K562 (cell line): ENCODE data around the gene DNAJB13.

Experiments
- TF ChIP-seq, protein P1 (sequence below): sonication (generic); formaldehyde crosslinking; IDR thresholded peaks from 2 replicates; pipeline ENCODE4 v1.8.1; 2023; ENCODE audit warnings: mild to moderate bottlenecking, missing genetic modification reagents
- TF ChIP-seq, protein P2 (sequence below): sonication (generic); formaldehyde crosslinking; IDR thresholded peaks from 2 replicates; pipeline ENCODE4 v1.8.1; 2023; ENCODE audit warnings: missing genetic modification reagents, mild to moderate bottlenecking, borderline replicate concordance

DNA sequence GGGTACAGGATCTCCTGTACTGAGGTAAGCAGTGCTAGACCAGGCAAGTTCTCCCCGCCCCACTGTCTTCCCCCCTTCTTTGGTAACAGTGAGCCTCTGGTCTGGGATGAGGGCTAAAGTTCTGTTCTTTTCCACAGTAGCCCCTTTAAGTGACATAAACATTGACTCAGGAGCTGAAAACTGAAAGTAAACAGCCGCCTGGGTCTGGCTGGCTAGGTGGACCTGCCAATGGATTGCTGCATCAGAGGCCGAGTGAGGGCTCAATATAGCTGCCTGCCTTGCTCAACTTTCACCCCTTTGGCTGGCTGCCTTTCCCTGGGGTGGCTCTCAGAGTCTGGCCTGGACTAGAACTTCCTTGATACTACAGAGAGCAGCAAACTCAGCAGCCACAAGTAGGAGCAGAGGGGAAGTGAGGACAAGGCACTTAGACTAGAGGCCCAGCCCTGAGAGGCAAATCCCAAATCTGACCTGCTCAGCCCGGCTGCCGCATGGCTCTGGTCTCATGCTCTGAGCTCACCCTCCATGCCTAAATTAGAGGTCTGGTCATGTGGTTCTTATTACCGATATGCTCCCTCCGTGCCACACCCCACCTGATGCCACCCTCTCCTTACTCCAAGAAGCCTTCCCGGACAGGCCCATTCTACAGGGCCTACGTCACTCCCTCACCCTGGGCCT is 67.6 kb downstream of the DNAJB13 start:
- TF ChIP-seq, protein P1, sequence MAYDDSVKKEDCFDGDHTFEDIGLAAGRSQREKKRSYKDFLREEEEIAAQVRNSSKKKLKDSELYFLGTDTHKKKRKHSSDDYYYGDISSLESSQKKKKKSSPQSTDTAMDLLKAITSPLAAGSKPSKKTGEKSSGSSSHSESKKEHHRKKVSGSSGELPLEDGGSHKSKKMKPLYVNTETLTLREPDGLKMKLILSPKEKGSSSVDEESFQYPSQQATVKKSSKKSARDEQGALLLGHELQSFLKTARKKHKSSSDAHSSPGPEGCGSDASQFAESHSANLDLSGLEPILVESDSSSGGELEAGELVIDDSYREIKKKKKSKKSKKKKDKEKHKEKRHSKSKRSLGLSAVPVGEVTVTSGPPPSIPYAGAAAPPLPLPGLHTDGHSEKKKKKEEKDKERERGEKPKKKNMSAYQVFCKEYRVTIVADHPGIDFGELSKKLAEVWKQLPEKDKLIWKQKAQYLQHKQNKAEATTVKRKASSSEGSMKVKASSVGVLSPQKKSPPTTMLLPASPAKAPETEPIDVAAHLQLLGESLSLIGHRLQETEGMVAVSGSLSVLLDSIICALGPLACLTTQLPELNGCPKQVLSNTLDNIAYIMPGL = no peak
- TF ChIP-seq, protein P2, sequence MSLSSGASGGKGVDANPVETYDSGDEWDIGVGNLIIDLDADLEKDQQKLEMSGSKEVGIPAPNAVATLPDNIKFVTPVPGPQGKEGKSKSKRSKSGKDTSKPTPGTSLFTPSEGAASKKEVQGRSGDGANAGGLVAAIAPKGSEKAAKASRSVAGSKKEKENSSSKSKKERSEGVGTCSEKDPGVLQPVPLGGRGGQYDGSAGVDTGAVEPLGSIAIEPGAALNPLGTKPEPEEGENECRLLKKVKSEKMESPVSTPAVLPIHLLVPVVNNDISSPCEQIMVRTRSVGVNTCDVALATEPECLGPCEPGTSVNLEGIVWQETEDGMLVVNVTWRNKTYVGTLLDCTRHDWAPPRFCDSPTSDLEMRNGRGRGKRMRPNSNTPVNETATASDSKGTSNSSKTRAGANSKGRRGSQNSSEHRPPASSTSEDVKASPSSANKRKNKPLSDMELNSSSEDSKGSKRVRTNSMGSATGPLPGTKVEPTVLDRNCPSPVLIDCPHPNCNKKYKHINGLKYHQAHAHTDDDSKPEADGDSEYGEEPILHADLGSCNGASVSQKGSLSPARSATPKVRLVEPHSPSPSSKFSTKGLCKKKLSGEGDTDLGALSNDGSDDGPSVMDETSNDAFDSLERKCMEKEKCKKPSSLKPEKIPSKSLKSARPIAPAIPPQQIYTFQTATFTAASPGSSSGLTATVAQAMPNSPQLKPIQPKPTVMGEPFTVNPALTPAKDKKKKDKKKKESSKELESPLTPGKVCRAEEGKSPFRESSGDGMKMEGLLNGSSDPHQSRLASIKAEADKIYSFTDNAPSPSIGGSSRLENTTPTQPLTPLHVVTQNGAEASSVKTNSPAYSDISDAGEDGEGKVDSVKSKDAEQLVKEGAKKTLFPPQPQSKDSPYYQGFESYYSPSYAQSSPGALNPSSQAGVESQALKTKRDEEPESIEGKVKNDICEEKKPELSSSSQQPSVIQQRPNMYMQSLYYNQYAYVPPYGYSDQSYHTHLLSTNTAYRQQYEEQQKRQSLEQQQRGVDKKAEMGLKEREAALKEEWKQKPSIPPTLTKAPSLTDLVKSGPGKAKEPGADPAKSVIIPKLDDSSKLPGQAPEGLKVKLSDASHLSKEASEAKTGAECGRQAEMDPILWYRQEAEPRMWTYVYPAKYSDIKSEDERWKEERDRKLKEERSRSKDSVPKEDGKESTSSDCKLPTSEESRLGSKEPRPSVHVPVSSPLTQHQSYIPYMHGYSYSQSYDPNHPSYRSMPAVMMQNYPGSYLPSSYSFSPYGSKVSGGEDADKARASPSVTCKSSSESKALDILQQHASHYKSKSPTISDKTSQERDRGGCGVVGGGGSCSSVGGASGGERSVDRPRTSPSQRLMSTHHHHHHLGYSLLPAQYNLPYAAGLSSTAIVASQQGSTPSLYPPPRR (CRISPR knock-in tag) = no peak
